HuH-7.5 (cell line): ENCODE data around the gene FAM171A1.

ENCODE experiments used
- DNase-seq: peaks from one replicate; pipeline ENCODE4 v3.0.0; 2011; ENCODE audit warnings: low spot score

Gene FAM171A1

DNA sequence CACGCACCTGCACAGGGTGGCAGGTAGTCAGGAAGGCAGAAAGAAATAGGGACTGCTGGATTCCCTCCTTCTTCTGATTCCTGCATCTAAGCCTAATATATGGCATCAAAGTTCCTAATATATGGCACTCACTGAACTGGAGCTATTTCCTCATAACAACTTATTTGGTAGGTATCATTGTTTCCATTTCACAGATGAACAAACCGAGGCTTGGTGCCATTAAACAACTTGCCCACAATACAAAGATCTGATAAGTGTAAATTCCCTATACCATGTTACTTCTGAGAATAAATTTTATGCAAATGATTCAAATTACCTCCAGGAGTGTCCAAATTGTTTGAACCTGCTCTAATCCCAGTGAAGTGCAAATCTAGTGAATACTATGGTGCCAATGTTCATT, 2.1 kb upstream of the FAM171A1 start:
- no peak for DNase-seq

DNA sequence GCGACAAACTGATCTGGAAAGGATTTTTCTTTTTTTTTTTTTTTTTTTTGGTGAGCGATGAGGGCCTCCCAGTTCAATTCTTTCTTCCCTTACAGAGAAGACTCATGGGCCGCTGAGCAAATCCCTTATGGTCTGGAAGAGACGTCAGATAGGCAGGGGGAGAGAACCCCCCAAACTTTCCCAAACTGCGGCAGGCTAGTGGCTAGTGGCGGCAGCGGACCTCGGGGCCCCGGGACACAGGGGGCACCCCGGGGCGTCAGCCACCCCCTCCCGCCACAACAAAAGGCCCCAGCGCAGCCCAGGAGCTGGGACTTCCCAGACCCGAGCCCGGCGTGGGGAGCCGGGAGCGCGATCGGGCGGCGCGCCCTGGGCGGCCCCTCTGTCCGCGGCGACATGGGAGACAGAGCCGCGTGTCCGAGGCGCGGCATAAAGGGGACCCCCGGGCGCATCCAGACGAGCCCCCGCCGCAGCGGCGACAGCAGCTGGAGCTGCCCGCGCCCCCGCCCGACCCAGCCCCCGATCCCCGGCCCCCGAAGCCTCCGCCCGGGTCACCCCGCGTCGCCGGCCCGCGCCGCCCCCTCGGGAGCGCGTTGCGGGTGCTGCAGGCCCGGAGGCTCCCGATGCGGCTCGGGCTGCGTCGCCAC, 755 bp downstream of the FAM171A1 start:
- peak; percentile 54 for DNase-seq

DNA sequence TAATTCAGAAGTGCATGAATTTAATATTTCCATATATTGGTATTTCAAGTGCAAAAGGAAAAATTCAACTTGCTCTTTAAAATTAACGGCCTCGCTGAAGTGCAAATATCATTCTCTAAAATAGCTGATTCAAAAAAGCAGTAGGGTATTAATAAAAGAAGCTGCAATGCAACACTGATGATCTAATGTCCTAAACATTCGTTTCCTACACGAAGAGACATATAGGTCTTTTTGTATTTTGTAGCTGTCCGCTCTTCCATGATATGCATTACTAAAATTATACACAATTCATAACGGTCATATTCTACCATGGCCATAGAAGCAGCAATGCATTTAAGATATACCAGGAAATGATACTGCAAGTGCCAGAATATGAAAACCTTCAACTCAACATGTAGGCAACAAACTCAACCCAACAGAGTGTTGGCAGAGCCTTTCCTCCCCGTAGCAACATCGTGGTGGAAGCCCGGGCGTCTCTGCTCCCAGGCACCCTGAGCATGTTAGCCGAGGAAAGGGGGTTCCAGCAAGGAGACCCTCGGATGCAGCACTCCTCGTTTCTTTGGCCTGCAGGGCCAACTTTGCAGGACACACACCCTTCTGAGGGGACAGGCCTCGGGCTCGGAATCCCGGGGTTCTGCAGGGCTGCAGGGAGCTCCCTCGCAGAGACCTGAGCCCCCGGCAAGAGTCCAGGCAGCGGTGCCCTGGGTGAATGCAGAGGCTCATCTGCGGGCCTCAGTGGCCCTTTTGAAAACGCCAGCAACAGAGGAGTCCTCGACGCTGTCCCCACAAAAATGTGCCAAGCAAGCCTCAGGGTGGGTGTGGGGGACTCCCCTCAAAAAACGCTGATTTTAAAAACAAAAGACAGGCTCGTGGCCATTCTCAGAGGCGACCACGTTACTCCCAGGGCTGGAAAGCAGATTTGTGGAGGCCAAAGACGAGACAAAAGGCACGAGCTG, 1.6 kb downstream of the FAM171A1 start:
- peak; percentile 55 for DNase-seq

DNA sequence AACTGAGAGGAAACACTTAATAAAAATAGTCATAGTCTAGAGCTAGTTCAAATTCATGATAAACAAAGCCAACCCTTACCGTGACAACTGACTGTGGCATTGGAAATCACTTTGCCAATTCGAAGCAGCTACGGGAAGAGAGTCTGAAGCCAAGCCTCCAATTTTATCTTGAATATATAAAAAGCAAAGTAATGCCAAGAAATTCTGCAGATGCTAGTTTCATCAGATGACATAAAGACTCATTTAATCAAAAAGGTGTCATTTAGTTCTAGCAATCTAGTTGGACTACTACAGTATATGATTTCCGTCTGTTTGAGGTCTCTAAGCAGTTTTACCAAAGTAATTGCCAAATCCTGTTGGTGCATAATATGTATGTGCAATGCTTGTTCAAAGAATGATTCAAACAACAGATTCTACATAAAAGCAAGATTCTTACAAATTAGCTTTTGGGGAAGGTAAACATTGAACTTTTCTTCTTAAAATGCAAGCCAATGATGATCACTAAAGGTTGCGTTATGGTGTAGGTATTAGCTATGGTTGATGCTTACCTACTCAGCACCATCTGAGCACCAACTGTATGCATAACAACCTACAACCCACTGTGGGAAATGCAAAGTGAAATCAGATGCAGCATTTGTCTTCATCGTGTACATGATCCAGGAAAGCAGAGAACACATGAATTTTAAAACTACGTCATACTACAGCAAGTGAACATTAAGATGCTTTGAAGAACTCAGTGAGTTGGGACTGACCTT, 2.8 kb downstream of the FAM171A1 start:
- no peak for DNase-seq

DNA sequence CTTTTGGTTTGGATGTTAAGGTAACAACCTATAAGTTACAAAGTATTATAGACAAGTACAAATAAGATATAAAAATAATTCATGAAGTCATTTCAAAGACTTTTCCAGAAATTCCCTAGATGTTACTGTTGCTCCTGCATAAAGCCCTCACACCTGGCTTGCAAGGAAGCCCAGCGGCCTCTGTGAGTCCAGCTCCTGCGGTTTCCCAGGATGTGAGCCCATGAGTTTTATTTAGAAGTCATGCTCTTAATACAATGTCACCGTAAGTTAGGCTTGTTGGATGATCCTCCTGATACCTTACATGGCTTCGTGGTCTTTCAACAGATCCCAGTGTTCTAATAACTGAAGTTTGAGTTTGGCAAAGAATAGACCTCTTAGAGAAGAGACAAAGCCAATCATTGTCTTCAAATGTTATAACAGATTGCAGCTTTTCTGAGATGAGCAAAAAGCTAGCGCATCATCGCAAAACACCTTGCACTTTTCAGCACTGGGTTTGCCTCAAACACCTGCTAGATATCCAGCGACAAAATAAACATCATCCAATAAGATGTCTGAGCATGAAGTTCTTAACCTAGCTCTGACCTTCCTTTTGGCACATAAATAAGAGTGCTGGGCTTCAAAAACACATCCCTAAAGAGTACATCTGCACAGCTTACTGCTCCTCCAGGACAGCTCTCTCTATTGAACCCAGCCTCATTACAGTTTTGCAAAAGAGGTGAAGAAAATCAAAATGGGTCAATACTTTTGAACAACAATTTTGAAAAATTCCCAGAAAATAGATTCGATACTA, 3.6 kb downstream of the FAM171A1 start:
- no peak for DNase-seq

DNA sequence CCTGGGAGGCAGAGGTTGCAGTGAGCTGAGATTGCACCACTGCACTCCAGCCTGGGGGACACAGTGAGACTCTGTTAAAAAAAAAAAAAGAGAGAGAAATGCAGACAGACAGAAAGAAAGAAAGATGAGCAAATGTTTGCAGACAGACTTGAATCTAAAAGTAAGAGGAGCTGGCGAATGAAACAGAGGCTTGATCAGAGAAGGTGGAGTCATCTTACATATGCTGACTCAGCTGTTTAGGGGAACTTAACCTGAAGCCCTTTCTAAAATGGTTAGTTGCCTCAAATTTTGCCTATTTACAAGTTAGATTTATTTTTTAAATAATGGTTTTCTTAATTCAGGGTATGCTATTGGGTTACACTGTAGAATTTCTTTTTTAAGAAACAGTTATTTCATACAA, 5.4 kb downstream of the FAM171A1 start:
- no peak for DNase-seq

DNA sequence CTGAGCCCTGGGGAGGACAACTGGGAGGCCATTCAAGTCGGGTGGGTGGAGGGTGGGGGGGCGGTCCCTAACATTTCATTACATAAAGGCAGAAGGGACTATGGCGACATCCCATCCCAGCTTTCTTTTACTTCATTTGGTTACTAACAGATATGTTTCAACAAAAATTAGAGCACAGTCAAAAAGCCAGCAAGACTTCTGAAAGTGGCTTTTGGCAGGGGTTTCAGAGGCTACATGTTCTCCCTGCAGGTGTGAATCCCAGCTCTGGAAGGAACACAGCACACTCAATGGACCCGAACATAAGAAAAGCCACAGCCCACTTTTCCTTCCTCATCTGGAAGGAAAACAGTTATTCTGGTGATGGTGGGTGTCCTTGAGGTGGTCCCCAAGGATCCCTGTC, 7.1 kb downstream of the FAM171A1 start:
- no peak for DNase-seq

DNA sequence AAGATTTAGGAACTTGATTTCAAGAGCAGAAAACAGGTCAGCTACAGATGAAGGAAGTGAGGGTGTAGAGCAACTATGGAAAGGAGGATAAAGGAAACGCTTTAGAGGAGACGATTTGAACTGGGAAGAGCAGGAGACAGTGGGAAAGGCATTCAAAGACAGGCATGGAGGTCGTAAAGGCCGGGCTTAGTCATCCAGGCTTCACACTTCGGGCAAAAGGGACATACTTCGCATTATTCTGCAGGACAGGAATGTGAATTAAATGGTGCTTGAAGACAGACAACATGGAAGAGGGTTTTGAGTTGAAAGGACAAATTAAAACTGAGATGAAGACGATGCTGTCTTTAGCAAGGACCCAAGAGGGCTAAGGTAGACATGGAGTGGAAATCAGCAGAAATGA, 8.1 kb downstream of the FAM171A1 start:
- DNase-seq: no peak

DNA sequence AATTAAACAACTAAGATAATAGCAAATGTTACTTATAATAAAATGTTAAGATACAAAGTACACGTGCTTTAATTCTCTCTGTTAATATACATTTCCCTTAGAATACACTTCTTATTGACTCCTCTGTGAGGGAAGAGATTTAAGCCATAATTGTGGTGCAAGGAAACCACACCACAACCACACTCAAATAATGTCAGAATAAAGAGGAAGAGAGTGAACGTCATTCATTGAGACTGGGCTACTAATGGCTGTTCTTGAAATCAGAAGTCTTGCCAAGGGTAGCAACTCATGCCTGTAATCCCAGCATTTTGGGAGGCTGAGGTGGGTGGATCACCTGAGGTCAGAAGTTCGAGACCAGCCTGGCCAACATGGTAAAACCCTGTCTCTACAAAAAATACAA, 10.0 kb downstream of the FAM171A1 start:
- no peak for DNase-seq

DNA sequence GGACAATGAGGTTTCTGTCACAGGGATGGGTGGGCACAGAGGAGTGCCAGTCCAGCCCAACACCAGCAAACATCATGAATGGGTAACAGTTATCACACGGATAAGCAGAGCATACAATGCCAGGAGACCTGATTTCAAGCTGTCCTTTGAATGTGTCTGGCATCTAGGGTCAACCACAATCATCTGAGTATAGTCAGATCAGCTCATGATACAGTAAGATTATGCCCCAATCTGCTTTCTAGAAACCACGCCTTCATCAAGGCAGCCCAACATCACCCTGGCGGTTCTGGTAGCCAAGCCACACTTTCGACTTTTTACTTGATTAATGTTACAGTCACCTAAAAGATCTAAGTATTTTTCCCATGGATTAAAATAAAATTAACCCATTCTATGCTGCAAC, 10.5 kb downstream of the FAM171A1 start:
- DNase-seq: no peak

DNA sequence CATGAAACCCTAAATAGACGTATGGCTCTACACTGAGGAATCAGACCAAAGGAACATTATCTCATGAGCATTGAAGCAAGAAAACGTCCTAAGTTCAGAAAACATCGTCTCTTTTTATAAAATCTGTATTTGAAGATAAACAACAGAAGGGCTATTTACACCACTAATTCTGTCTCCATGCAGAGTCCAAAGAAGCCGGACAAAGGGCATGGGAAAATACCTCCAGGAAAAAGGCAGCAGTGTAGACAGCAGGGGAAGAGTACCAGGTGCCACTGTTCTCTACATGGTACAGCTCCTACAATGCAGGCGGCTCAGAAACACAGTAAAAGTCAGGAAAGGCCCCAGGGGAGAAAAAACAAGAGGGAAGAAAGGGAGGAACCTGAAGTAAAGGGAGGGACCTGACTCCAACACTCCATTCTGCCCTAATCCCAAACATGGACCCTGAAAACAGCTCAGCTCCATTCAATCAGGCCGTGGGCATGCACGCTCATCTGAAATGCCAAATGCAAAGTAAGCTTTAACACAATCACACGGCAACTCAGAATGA, 17.5 kb downstream of the FAM171A1 start:
- DNase-seq: no peak

DNA sequence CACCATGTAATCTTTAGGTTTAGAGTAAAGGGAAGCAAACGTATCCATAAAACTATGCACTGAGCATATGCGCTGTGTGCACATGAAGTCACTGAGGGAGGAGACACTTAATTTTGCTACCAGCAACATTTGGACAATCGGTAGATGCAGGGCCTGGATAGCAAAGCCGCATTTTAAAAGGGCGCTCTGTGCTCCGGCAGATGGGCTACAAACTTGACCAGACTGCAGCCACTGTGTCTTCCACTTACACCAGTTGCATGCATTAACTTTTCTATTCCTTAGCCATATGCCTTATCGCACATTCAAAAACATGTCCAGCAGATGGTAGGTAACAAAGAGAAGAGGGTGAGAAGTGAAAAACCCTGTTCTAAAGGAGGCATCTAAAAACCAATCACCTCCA, 18.3 kb downstream of the FAM171A1 start:
- DNase-seq: no peak

DNA sequence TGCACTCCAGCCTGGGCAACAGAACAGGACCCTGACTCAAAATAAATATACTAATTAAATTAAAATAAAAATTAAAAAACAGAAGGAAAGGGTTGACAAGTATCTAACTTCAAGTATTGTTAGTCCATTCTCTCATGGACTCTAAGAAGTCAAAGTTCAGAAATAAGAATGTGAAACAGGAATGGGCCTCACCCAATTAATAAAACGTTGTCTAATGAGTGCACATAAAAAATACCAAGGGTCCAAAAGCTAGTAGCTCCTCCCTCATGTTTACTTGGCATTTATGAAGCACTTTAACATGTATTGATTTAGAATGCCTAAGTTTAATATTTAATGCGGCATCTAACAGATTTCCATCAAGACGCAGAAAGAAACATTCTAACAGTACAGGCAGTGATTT, 18.9 kb downstream of the FAM171A1 start:
- no peak for DNase-seq

DNA sequence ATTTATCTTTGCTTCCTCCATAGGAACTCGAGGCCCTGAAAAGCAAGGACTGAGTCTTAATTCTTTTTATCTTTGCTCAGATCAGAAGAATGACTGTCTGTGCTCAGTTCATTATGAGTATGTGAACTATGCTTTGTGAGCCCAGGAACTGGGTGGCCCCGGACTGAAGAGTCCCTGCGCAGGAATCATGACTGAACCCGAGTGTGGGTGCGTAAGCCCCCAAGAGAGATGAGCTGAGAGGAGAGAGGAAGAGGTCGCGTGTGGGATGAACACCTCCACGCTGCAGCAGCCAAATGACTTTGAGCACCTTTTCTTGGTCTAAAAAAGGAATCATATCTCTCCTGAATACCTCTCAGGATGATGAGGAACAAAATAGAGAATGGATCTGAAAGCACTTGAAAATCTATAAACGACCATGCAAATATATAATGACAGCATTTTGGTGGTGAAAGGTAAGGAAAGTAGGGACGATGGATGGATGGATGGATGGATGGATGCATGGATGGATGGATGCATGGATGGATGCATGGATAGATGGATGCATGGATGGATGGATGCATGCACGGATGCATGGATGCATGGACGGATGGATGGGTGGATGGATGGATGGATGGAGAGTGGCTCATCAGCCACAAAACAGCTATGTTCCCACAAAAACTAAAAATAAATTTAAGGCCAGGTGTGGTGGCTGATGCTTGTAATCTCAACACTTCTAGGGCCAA, 19.8 kb downstream of the FAM171A1 start:
- no peak for DNase-seq

DNA sequence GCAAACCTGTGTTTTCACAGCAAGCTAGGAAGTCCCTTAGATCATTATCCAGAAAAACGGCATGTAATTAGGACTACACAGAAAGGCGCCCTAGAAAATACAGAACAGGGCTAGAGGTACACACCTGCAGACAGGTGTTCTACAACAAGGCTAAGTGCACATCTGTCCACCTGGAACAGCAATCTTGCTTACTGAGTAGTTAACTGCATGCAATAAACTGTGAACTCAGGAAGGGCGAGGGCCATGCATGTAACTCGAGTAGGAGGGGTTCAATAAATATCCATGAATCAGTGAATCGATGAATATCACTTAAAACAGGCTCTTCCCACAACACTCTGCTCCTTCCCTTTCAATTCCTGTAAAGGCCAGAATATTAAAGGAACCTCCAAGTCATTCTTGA, 22.0 kb downstream of the FAM171A1 start:
- DNase-seq: no peak

DNA sequence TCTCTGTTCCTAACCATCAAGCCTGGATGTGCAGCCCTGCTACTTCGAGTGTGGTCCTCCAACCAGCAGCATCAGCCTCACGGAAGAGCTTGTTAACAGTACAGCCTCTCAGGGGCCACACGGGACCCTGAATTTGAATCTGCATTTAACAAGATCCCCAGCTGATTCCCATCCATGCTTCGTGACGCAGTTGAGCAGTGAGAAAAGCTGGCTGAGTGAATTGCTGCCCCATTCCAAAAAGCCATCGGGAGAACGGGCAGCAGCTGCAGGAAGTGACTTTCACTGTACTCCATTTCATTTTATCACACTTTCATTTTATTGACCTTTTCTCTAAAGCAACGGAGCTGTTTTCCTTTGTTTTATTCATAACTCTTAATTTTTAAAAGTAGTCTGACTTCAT, 22.5 kb downstream of the FAM171A1 start:
- no peak for DNase-seq

DNA sequence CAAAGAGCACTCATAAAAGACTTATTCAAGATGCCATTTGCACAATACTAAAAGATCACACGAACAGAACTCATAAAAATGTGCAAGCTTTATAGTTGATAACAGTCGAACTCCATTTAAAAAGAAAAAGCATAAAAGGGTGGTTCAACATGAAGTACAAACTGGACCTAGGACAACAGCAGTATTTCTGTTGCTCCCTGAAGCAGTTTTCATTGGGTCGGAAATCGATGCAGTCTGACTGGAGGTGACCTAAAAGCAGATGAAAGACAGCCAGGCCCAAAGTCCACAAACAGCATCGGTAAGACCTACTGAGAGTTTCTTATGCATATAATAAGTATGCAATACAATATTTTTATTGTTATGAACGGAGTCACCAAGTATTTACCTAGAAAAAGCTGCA, 23.9 kb downstream of the FAM171A1 start:
- no peak for DNase-seq

DNA sequence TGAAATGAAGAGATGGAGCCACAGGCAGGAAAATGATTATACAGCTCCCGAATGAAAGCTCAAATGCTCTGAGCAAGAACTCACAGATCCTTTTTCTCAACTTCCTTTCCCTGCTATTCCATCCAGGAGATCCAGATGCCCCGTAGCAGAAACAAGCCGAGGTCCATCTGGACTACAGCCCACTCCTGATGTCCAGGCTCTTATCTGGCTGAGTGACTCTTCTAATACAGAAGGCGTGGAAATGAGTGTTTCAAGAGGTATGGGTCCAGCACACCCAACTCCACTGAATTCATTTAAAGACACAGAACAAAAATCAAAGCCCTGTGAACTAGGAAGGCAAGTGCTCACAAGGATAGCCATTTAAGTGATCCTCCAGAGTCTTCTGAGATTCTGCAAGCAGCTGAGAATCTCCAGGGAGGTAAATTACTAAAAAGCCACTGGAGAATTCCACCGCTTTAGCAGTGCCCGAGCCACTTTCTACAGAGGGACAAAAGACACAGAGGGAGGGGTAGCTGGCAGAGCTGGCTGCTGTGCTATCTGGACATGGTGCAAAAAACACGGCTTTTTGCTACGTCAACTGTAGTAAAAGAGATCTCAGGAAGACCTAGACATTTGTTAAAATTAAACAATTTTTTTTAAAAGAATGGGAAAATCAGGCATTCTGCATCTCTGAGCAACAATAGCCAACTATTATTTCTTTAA, 24.5 kb downstream of the FAM171A1 start:
- no peak for DNase-seq

DNA sequence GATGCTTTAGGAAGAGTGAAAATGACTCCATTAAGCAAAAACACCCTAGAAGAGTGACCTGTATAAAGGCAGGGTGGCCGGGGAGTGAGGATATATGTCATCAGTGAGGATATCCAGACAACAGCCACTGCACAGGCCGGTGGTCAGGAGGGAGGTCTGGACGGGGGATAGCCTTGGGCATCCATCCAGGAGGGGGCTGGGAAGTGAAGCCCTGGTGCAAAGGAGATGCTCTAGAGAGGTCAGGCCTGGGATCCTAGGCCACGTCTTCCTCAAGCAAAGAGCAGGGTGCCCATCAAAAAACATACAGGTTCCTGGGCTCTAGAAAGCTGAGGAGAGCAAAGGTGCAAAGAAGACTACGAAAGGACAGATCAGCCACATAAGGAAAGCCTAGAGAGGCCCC, 25.6 kb downstream of the FAM171A1 start:
- DNase-seq: no peak

DNA sequence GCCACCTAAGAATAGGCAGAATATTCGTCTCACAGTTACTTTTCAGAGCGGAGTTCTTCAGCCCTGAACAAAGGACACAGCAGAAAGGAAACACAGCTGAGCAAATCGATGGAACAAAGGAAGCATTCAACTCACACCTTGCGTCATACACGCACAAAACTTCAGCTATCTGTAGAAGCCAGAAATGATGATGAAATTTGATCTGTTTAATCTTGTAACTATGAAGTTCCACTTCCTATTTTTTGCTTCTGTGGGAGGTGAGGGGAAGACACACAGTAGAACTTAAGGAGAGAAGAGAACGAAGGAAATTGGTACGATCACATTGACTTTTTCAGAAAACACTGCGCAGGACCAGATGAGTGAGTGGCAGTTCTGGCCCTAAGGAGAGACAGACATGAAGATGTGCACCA, 26.2 kb downstream of the FAM171A1 start:
- peak; percentile 56 for DNase-seq
